DMS114 treated with DMSO at 0.1 percent for 48 hours (cell line): ENCODE measurements around the gene RPLP2.

Experiments used
- DNase-seq: peaks from one replicate; lab custom pipeline; 2025; ENCODE audit not compliant: unreplicated experiment; lab: John Stamatoyannopoulos, UW

Gene RPLP2

DNA sequence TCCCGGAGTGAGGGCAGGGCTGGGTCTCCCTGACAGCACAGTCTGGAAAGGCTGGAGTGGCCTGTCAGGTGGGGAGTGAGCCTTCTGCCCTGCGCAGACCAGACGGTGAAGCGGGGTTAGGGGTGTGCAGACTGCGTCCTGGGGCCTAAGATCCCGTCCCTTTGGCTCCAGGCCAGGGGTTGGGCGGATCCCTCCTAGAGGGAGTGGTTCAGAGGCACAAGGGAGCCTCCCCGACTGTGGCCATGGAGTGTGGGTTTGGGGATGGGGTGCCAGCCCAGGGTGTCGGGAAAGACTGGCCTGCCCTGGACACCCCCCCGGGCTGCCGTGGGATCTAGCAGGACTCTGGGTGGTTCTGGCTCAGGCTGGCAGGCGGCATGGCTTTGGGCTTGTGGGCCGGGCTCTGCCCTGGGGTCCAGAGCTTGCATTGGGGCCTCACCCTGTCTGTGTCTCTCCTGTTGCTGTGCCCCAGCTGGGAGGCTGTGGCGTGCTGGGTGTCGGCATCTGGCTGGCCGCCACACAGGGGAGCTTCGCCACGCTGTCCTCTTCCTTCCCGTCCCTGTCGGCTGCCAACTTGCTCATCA, 52.4 kb downstream of the RPLP2 start:
- DNase-seq = no peak
